Breast epithelium (tissue), 3 donors: ENCODE measurements around the gene HRH3.

Source experiments
- POLR2A ChIP-seq: fragments of 450-650 bp; IDR thresholded peaks from one replicate; pipeline ENCODE4 v1.6.1; 2016; ENCODE audit warnings: antibody characterized with exemption, mild to moderate bottlenecking, moderate library complexity
- TF ChIP-seq, protein P1 (sequence below), 3 donors: fragments of 450-650 bp; IDR thresholded peaks; one replicate each; pipeline ENCODE4 v1.5.1; 2016 to 2017; ENCODE audit warnings: antibody characterized with exemption in 3 of 3, mild to moderate bottlenecking in 3 of 3, moderate library complexity in 3 of 3

DNA sequence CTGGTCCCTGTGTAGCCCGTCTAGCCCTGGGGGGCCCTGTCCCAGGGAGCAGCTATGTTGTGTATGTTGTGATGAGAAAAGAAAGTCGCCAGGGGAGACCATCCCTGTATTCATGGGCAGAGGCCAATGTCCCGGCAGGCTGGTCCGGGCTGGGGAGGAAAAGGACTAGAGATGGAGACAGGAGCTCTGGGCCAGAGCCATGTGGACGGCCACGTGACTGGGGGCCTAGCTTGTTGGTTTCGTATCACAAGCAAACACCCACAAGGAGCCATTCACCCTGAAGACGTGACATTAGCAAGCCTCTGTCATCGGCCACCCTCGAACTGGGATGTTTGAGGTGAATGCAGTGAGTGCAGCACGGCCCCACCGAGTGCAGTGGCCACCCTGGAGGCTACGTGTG, 2.9 kb upstream of the HRH3 start:
- TF ChIP-seq, protein P1, sequence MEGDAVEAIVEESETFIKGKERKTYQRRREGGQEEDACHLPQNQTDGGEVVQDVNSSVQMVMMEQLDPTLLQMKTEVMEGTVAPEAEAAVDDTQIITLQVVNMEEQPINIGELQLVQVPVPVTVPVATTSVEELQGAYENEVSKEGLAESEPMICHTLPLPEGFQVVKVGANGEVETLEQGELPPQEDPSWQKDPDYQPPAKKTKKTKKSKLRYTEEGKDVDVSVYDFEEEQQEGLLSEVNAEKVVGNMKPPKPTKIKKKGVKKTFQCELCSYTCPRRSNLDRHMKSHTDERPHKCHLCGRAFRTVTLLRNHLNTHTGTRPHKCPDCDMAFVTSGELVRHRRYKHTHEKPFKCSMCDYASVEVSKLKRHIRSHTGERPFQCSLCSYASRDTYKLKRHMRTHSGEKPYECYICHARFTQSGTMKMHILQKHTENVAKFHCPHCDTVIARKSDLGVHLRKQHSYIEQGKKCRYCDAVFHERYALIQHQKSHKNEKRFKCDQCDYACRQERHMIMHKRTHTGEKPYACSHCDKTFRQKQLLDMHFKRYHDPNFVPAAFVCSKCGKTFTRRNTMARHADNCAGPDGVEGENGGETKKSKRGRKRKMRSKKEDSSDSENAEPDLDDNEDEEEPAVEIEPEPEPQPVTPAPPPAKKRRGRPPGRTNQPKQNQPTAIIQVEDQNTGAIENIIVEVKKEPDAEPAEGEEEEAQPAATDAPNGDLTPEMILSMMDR (IDR thresholded peaks at IDR 0.05) = no peak
- no peak for TF ChIP-seq POLR2A
